SK-N-SH (cell line): ENCODE data around the gene ARG2. TPM values are rescaled to one million over a fixed set of nuclear protein-coding genes. Genes with fewer than 3 reads are reported as not detected.

Experiments used
- CTCF ChIA-PET: fragments of 300-600, 350-600 bp; formaldehyde crosslinking; extraction: SDS; loops from one replicate; lab custom pipeline; 2021; lab: Yijun Ruan, JAX
- POLR2A ChIA-PET: fragments of 350-600 bp; sonication (Branson Sonifier 250); formaldehyde crosslinking; extraction: SDS; loops from one replicate; lab custom pipeline; 2020; ENCODE audit warnings: antibody characterized with exemption, inconsistent platforms; lab: Yijun Ruan, JAX
- DNase-seq: peaks from one replicate; pipeline ENCODE4 v3.0.0; 2012
- H2AFZ ChIP-seq: fragments of 200-600 bp; sonication (generic); 2 replicates; pipeline ENCODE4 v1.8.1; 2016; ENCODE audit warnings: antibody characterized with exemption, mild to moderate bottlenecking, low read depth
- H3F3A ChIP-seq: fragments of 200-600 bp; sonication (generic); replicated peaks from 2 replicates; pipeline ENCODE3; 2016; ENCODE audit warnings: antibody characterized with exemption, mild to moderate bottlenecking; ENCODE audit not compliant: insufficient read depth
- H3K27ac ChIP-seq, 2 experiments: fragments of 200-500 bp in 1 of 2; fragments of 200-600 bp in 1 of 2; sonication (Bioruptor generic) in 1 of 2; sonication (generic), shearing (Covaris generic) in 1 of 2; 2 replicates each; pipeline versions ENCODE4 v1.5.1 to v1.6.1; 2014 to 2016; ENCODE audit warnings: low read depth in 2 of 2, inconsistent platforms in 1 of 2, low read length in 1 of 2, mild to moderate bottlenecking in 1 of 2, mixed read lengths in 1 of 2
- H3K27me3 ChIP-seq: fragments of 200-600 bp; sonication (generic), shearing (Covaris generic); 2 replicates; pipeline ENCODE4 v1.6.1; 2016; ENCODE audit warnings: mixed run types; ENCODE audit not compliant: insufficient read depth
- H3K36me3 ChIP-seq, 2 experiments: fragments of 200-500 bp in 1 of 2; fragments of 200-600 bp in 1 of 2; sonication (Bioruptor generic) in 1 of 2; sonication (generic) in 1 of 2; replicated peaks in 1 of 2; 2 replicates each; pipeline versions ENCODE3 to v1.5.1; 2014 to 2016; ENCODE audit warnings: low read length in 1 of 2, mild to moderate bottlenecking in 1 of 2; ENCODE audit not compliant: insufficient read depth in 2 of 2, control insufficient read depth in 1 of 2
- H3K4me1 ChIP-seq, 2 experiments: fragments of 200-500 bp in 1 of 2; fragments of 200-600 bp in 1 of 2; sonication (Bioruptor generic) in 1 of 2; sonication (generic), shearing (Covaris generic) in 1 of 2; 2 replicates each; pipeline versions ENCODE4 v1.5.1 to v1.6.1; 2014 to 2016; ENCODE audit warnings: low read depth in 1 of 2, low read length in 1 of 2, mixed run types in 1 of 2; ENCODE audit not compliant: insufficient read depth in 2 of 2, control insufficient read depth in 1 of 2
- H3K4me2 ChIP-seq: fragments of 200-600 bp; sonication (generic), shearing (Covaris generic); 2 replicates; pipeline ENCODE4 v1.6.1; 2017; ENCODE audit warnings: mixed run types
- H3K4me3 ChIP-seq, 2 experiments: fragments of 200-500 bp in 1 of 2; fragments of 200-600 bp in 1 of 2; sonication (Bioruptor generic) in 1 of 2; sonication (generic), shearing (Covaris generic) in 1 of 2; 2 replicates each; pipeline versions ENCODE4 v1.5.1 to v1.8.1; 2014 to 2016; ENCODE audit warnings: low read depth in 2 of 2, inconsistent platforms in 1 of 2, low read length in 1 of 2, mild to moderate bottlenecking in 1 of 2, mixed read lengths in 1 of 2, moderate library complexity in 1 of 2
- H3K79me2 ChIP-seq: fragments of 200-600 bp; sonication (generic); 2 replicates; pipeline ENCODE4 v1.8.1; 2017; ENCODE audit warnings: mild to moderate bottlenecking; ENCODE audit not compliant: insufficient read depth
- H3K9ac ChIP-seq: fragments of 200-600 bp; sonication (generic); 2 replicates; pipeline ENCODE4 v1.6.1; 2017; ENCODE audit warnings: mixed run types
- H3K9me2 ChIP-seq: fragments of 200-600 bp; sonication (generic); 2 replicates; pipeline ENCODE4 v1.6.1; 2017; ENCODE audit warnings: mixed run types
- H3K9me3 ChIP-seq: fragments of 200-600 bp; sonication (generic); 2 replicates; pipeline ENCODE4 v1.6.1; 2017; ENCODE audit warnings: mixed run types, mild to moderate bottlenecking, moderate library complexity
- H4K20me1 ChIP-seq: fragments of 200-600 bp; sonication (generic); 2 replicates; pipeline ENCODE4 v1.6.1; 2017; ENCODE audit warnings: mild to moderate bottlenecking, mixed run types; ENCODE audit not compliant: insufficient read depth
- CHD2 ChIP-seq: fragments of 150-350 bp; IDR thresholded peaks from 2 replicates; pipeline ENCODE4 v1.6.1; 2018; ENCODE audit warnings: low read length; ENCODE audit not compliant: partially characterized antibody
- CTCF ChIP-seq: fragments of 200-600 bp; sonication (generic); IDR thresholded peaks from 2 replicates; pipeline ENCODE4 v1.6.1; 2017; ENCODE audit warnings: antibody characterized with exemption, mild to moderate bottlenecking, moderate library complexity
- ELF1 ChIP-seq: IDR thresholded peaks from 2 replicates; pipeline ENCODE4 v1.4.0; 2012
- EZH2phosphoT487 ChIP-seq: fragments of 200-600 bp; sonication (generic); IDR thresholded peaks from 2 replicates; pipeline ENCODE4 v1.6.1; 2017; ENCODE audit warnings: low read depth, mixed run types, mild to moderate bottlenecking, antibody characterized with exemption, moderate library complexity, borderline replicate concordance
- FOXJ3 ChIP-seq: sonication (generic); formaldehyde crosslinking; IDR thresholded peaks from 2 replicates; pipeline ENCODE4 v1.5.1; 2020; ENCODE audit warnings: mild to moderate bottlenecking, missing genetic modification reagents
- GABPA ChIP-seq: IDR thresholded peaks from 2 replicates; pipeline ENCODE4 v1.4.0; 2012; ENCODE audit warnings: low read depth, mild to moderate bottlenecking
- GATA2 ChIP-seq: sonication (generic); formaldehyde crosslinking; IDR thresholded peaks from 2 replicates; pipeline ENCODE4 v1.5.0; 2020; ENCODE audit warnings: mild to moderate bottlenecking, missing genetic modification reagents
- MEF2A ChIP-seq: IDR thresholded peaks from 2 replicates; pipeline ENCODE4 v1.4.0; 2012; ENCODE audit warnings: low read depth, borderline replicate concordance
- MXI1 ChIP-seq: IDR thresholded peaks from 2 replicates; pipeline ENCODE4 v1.6.1; 2012; ENCODE audit warnings: mild to moderate bottlenecking, low read depth, low read length, improper control_type of control experiment
- NFIC ChIP-seq: IDR thresholded peaks from 2 replicates; pipeline ENCODE4 v1.4.0; 2012; ENCODE audit warnings: borderline replicate concordance
- NRF1 ChIP-seq: IDR thresholded peaks from 2 replicates; pipeline ENCODE4 v1.6.1; 2012; ENCODE audit warnings: low read depth, mild to moderate bottlenecking, low read length
- PBX3 ChIP-seq: IDR thresholded peaks from 2 replicates; pipeline ENCODE4; 2012
- POLR2AphosphoS5 ChIP-seq: IDR thresholded peaks from 2 replicates; pipeline ENCODE4 v1.6.1; 2012; ENCODE audit warnings: low read depth, low read length
- REST ChIP-seq: IDR thresholded peaks from 2 replicates; pipeline ENCODE4 v1.6.1; 2012; ENCODE audit warnings: mild to moderate bottlenecking, low read depth, low read length, moderate library complexity
- RXRA ChIP-seq: IDR thresholded peaks from 2 replicates; pipeline ENCODE4 v1.4.0; 2012; ENCODE audit warnings: low read depth, mild to moderate bottlenecking, borderline replicate concordance
- SIN3A ChIP-seq: IDR thresholded peaks from 2 replicates; pipeline ENCODE4 v1.6.1; 2012; ENCODE audit warnings: low read depth, mild to moderate bottlenecking, low read length, moderate library complexity, borderline replicate concordance
- TAF1 ChIP-seq: IDR thresholded peaks from 2 replicates; pipeline ENCODE4 v1.6.1; 2012; ENCODE audit warnings: low read depth, mild to moderate bottlenecking, low read length, moderate library complexity, borderline replicate concordance
- TEAD4 ChIP-seq: IDR thresholded peaks from 2 replicates; pipeline ENCODE4 v1.4.0; 2012; ENCODE audit warnings: mild to moderate bottlenecking, borderline replicate concordance; ENCODE audit not compliant: insufficient read depth
- USF1 ChIP-seq: IDR thresholded peaks from 2 replicates; pipeline ENCODE4 v1.4.0; 2012; ENCODE audit warnings: low read depth, borderline replicate concordance
- YY1 ChIP-seq: IDR thresholded peaks from 2 replicates; pipeline ENCODE4 v1.4.0; 2012; ENCODE audit warnings: low read depth, mild to moderate bottlenecking
- WGBS: methylation state at CpG from one replicate; pipeline ENCODE4 v1.1.6; 2017; ENCODE audit warnings: low lambda C conversion rate; 5-methylcytosine and 5-hydroxymethylcytosine counted together
- polyA plus RNA-seq, 3 experiments: library from polyadenylated mRNA; depleted of rRNA; stranded (reverse); fragments of >200 nt; gene quantifications; 2 replicates each; pipeline ENCODE4 v1.2.3, GENCODE V29; 2012

ARG2 gene
- polyA plus RNA-seq, 1 of the 3 experiments (the other 2 are of a cell fraction): 2.6 TPM

DNA sequence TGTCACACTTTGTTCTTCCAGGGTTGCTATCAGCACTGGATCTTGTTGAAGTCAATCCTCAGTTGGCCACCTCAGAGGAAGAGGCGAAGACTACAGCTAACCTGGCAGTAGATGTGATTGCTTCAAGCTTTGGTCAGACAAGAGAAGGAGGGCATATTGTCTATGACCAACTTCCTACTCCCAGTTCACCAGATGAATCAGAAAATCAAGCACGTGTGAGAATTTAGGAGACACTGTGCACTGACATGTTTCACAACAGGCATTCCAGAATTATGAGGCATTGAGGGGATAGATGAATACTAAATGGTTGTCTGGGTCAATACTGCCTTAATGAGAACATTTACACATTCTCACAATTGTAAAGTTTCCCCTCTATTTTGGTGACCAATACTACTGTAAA is 31.0 kb downstream of the ARG2 start:
- TF ChIP-seq MEF2A (no peak), CHD2 (no peak), YY1 (no peak), NRF1 (no peak), POLR2AphosphoS5 (no peak), PBX3 (no peak), GATA2 (no peak), CTCF (no peak), EZH2phosphoT487 (no peak), FOXJ3 (CRISPR knock-in tag) (no peak), MXI1 (no peak)
- 77% methylated on average over 2 of the region's 2 CpGs for WGBS
- Histone ChIP-seq H3K9me3 (no peaks in the 10 kb centered on the region), H3K4me1 (peaks cover 0 to 6% of the 10 kb centered on the region in 2 experiments; a peak in 1 of 4 replicates), H3F3A (no peaks in the 10 kb centered on the region), H3K9me2 (no peaks in the 10 kb centered on the region), H3K36me3 (peaks cover 55 to 84% of the 10 kb centered on the region in 2 experiments), H4K20me1 (no peaks in the 10 kb centered on the region), H3K4me3 (no peak overlapping the region), H3K4me2 (no peak overlapping the region), H2AFZ (no peak overlapping the region), H3K27me3 (no peaks in the 10 kb centered on the region), H3K79me2 (no peaks in the 10 kb centered on the region), H3K27ac (peak overlapping the region in 1 of 2 experiments; percentile 68; a peak in 1 of 4 replicates), H3K9ac (no peak overlapping the region)
- ChIA-PET CTCF (interaction anchor here (1.7 to 2.8 kb wide), 3 partner anchors 16 to 53 kb away, joined by 3 to 13 read pairs (median 10); no protein-coding TSS in a partner anchor), POLR2A (no interaction called here)
- DNase-seq: no peak

DNA sequence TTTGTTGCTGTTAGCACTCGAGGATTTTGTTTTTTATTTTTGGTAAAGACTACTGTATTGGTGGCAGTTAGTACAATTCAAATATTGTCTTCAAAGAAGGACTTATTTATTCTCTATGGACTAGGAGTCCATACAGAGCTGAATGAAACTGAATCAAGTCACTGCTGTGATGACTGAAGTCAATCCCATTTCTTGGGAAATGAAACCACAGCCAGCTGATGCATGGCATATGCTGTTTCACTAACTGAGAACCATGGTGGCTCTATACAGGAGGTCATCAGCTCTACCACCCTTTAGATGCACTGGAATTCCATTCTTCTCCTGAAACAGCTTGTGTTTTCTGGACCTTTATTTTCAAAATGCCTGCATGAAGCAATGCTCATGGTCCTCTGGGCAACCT is 32.5 kb downstream of the ARG2 start:
- H3K9me2 ChIP-seq: no peaks in the 10 kb centered on the region
- no peak for DNase-seq
- H3K9me3 ChIP-seq: no peaks in the 10 kb centered on the region
- CTCF ChIA-PET: interaction anchor here (0.9 to 2.8 kb wide), 5 partner anchors 15 to 81 kb away, joined by 3 to 13 read pairs (median 4); no protein-coding TSS in a partner anchor
- no peak overlapping the region for H3K9ac ChIP-seq
- H3K79me2 ChIP-seq: no peaks in the 10 kb centered on the region
- no peaks in the 10 kb centered on the region for H4K20me1 ChIP-seq
- no peaks in the 10 kb centered on the region for H3F3A ChIP-seq
- H3K4me1 ChIP-seq: peaks cover 0 to 6% of the 10 kb centered on the region in 2 experiments; a peak in 1 of 4 replicates
- H3K36me3 ChIP-seq: peaks cover 63 to 83% of the 10 kb centered on the region in 2 experiments
- WGBS: 100% methylated on average over 1 of the region's 1 CpG
- no peak overlapping the region for H3K4me2 ChIP-seq
- H2AFZ ChIP-seq: no peak overlapping the region
- H3K27ac ChIP-seq: no peak overlapping the region
- H3K27me3 ChIP-seq: no peaks in the 10 kb centered on the region
- no peak overlapping the region for H3K4me3 ChIP-seq
- POLR2A ChIA-PET: interaction anchor here (0.7 kb wide), 1 partner anchor 1173 kb away, joined by 3 read pairs; no protein-coding TSS in a partner anchor
- TF ChIP-seq FOXJ3 (CRISPR knock-in tag) (no peak), RXRA (no peak), NFIC (no peak), SIN3A (no peak), REST (no peak), NRF1 (no peak), MEF2A (no peak), USF1 (no peak), TAF1 (no peak), GABPA (no peak), ELF1 (no peak), CHD2 (no peak), TEAD4 (no peak)
